ENCODE results near the gene FKBP5. TPM values are rescaled to one million over a fixed set of nuclear protein-coding genes. Genes with fewer than 3 reads are reported as not detected.
"Not testable (repeated sequence)": the region's sequence is repeated elsewhere in the genome, so short reads cannot be mapped to it uniquely, and the experiment has no call there.

The FKBP5 gene
- total RNA-seq, 2 donors from 2014 or later, result 27.0 to 53.3 TPM

GRCh38 chr6:35698858-35699257, 10.1 kb upstream of the FKBP5 start:
- WGBS, 2 experiments (ENCODE audit: insufficient coverage in 1 of 2, insufficient read length in 1 of 2), result 82 to 97% methylated on average over 3 of the region's 3 CpGs
- Mint-ChIP-seq H3K27me3 (ENCODE audit: insufficient read depth) (no peaks in the 10 kb centered on the region), H3K4me1 (no peaks in the 10 kb centered on the region), H3K9me3 (peaks cover 3% of the 10 kb centered on the region), H3K36me3 (ENCODE audit: low read depth) (no peaks in the 10 kb centered on the region), H3K27ac (no peak overlapping the region), H3K4me3 (no peak overlapping the region)
- Histone ChIP-seq H3K9ac (ENCODE audit: extremely low read depth, low read length, poor library complexity, severe bottlenecking) (no peak overlapping the region), H3K27ac (ENCODE audit: low read depth, low read length) (no peak overlapping the region), H3K4me3 (ENCODE audit: low read length) (no peak overlapping the region), H3K4me1 (ENCODE audit: control insufficient read depth, insufficient read depth, low read length) (no peaks in the 10 kb centered on the region), H3K27me3 (ENCODE audit: control insufficient read depth, insufficient read depth, low read length, poor library complexity, severe bottlenecking) (no peaks in the 10 kb centered on the region), H3K36me3 (ENCODE audit: control insufficient read depth, insufficient read depth, low read length) (no peaks in the 10 kb centered on the region), H3K9me3 (ENCODE audit: control insufficient read depth, low read length) (no peaks in the 10 kb centered on the region)
- TF ChIP-seq, protein P1, sequence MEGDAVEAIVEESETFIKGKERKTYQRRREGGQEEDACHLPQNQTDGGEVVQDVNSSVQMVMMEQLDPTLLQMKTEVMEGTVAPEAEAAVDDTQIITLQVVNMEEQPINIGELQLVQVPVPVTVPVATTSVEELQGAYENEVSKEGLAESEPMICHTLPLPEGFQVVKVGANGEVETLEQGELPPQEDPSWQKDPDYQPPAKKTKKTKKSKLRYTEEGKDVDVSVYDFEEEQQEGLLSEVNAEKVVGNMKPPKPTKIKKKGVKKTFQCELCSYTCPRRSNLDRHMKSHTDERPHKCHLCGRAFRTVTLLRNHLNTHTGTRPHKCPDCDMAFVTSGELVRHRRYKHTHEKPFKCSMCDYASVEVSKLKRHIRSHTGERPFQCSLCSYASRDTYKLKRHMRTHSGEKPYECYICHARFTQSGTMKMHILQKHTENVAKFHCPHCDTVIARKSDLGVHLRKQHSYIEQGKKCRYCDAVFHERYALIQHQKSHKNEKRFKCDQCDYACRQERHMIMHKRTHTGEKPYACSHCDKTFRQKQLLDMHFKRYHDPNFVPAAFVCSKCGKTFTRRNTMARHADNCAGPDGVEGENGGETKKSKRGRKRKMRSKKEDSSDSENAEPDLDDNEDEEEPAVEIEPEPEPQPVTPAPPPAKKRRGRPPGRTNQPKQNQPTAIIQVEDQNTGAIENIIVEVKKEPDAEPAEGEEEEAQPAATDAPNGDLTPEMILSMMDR (conservative IDR thresholded peaks at IDR 0.05), result no peak
- DNase-seq, result no peak

- not testable (repeated sequence) for H3K9ac ChIP-seq (ENCODE audit: extremely low read depth, low read length, poor library complexity, severe bottlenecking); H3K27ac ChIP-seq (ENCODE audit: low read depth, low read length); H3K27ac Mint-ChIP-seq; H3K4me3 Mint-ChIP-seq; H3K27me3 ChIP-seq (ENCODE audit: control insufficient read depth, insufficient read depth, low read length, poor library complexity, severe bottlenecking); H3K36me3 Mint-ChIP-seq (ENCODE audit: low read depth); H3K9me3 Mint-ChIP-seq; H3K4me3 ChIP-seq (ENCODE audit: low read length); H3K4me1 Mint-ChIP-seq; H3K4me1 ChIP-seq (ENCODE audit: control insufficient read depth, insufficient read depth, low read length); H3K27me3 Mint-ChIP-seq (ENCODE audit: insufficient read depth); DNase-seq; H3K36me3 ChIP-seq (ENCODE audit: control insufficient read depth, insufficient read depth, low read length); H3K9me3 ChIP-seq (ENCODE audit: control insufficient read depth, low read length)
- WGBS, 2 experiments (ENCODE audit: insufficient coverage in 1 of 2, insufficient read length in 1 of 2), result 93 to 100% methylated on average over 1 to 7 of the region's 7 CpGs
Observed at GRCh38 chr6:35698430-35698829, 9.7 kb upstream of the FKBP5 start.

DNA sequence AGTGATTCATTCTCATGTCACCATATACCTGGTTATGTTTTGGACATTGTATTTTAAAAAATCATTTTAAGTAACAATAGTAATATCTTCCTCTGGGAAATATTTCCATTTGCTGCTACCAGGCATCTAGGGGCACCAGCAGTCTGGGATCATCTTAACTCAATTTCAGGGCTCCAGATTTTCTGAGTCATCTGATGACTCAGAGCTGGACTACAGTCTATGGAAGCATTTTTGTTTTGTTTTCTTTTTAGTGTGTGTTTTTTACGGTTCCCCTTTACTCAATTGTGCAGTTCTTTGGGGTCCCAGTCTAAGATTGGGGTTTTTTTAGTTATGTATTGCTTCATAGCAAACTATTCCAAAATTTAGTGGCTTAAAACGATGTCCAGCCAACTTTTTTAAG, 5.7 kb upstream of the FKBP5 start:
- Histone ChIP-seq H3K9me3 (ENCODE audit: control insufficient read depth, low read length) (no peaks in the 10 kb centered on the region), H3K4me3 (ENCODE audit: low read length) (no peak overlapping the region), H3K27me3 (ENCODE audit: control insufficient read depth, insufficient read depth, low read length, poor library complexity, severe bottlenecking) (no peaks in the 10 kb centered on the region), H3K36me3 (ENCODE audit: control insufficient read depth, insufficient read depth, low read length) (no peaks in the 10 kb centered on the region), H3K9ac (ENCODE audit: extremely low read depth, low read length, poor library complexity, severe bottlenecking) (no peak overlapping the region), H3K27ac (ENCODE audit: low read depth, low read length) (no peak overlapping the region), H3K4me1 (ENCODE audit: control insufficient read depth, insufficient read depth, low read length) (no peaks in the 10 kb centered on the region)
- TF ChIP-seq, protein P1 (conservative IDR thresholded peaks at IDR 0.05), result no peak
- no peak overlapping the region for H3K4me3 Mint-ChIP-seq
- WGBS, 2 experiments (ENCODE audit: insufficient coverage in 1 of 2, insufficient read length in 1 of 2), result 95% methylated on average over 2 of the region's 2 CpGs; no CpG with 5 or more reads in 1 of the 2 experiments
- H3K9me3 Mint-ChIP-seq, result no peaks in the 10 kb centered on the region
- no peaks in the 10 kb centered on the region for H3K27me3 Mint-ChIP-seq (ENCODE audit: insufficient read depth)
- no peaks in the 10 kb centered on the region for H3K36me3 Mint-ChIP-seq (ENCODE audit: low read depth)
- H3K4me1 Mint-ChIP-seq, result no peaks in the 10 kb centered on the region
- DNase-seq, result no peak
- H3K27ac Mint-ChIP-seq, result no peak overlapping the region
